ENCODE measurements around the gene SPNS2. TPM values are rescaled to one million over a fixed set of nuclear protein-coding genes. Genes with fewer than 3 reads are reported as not detected.
A peak's percentile ranks its signal among the peaks of the same experiment; 100 is the strongest.

SPNS2 gene
- total and polyA plus RNA-seq, 2 experiments from 2014 or later, result 1.7 to 2.3 TPM

GRCh38 chr17:4467287-4467686 is 31.4 kb upstream of the SPNS2 start (continued):
- TF ChIP-seq CTCF (conservative IDR thresholded peaks at IDR 0.05; ENCODE audit: low read depth in 2 of 2), result no peak
- no peak for TF ChIP-seq JUNB (IDR thresholded peaks at IDR 0.05; ENCODE audit: unreplicated experiment)
- TF ChIP-seq EZH2phosphoT487 (IDR thresholded peaks at IDR 0.05; ENCODE audit: unreplicated experiment), result no peak
- no peak for TF ChIP-seq REST (IDR thresholded peaks at IDR 0.05; ENCODE audit: unreplicated experiment)

GRCh38 chr17:4469552-4469951 is 29.1 kb upstream of the SPNS2 start:
- Mint-ChIP-seq H3K9me3 (no peaks in the 10 kb centered on the region), H3K36me3 (ENCODE audit: low read depth) (no peaks in the 10 kb centered on the region), H3K27ac (no peak overlapping the region), H3K4me3 (no peak overlapping the region), H3K4me1 (no peaks in the 10 kb centered on the region), H3K27me3 (ENCODE audit: insufficient read depth, low read depth, poor library complexity) (peaks cover 5% of the 10 kb centered on the region)
- Histone ChIP-seq H3K27ac (ENCODE audit: low read depth) (no peak overlapping the region), H3K4me3 (no peak overlapping the region), H3K4me2 (no peak overlapping the region), H4K20me1 (replicated peaks; ENCODE audit: insufficient read depth) (no peaks in the 10 kb centered on the region), H3K27me3 (ENCODE audit: insufficient read depth) (no peaks in the 10 kb centered on the region), H2AFZ (no peak overlapping the region), H3F3A (replicated peaks; ENCODE audit: low read depth) (no peaks in the 10 kb centered on the region), H3K4me1 (ENCODE audit: insufficient read depth) (no peaks in the 10 kb centered on the region), H3K79me2 (replicated peaks; ENCODE audit: insufficient read depth) (no peaks in the 10 kb centered on the region), H3K9me2 (ENCODE audit: insufficient read depth) (no peaks in the 10 kb centered on the region), H3K36me3 (ENCODE audit: insufficient read depth) (no peaks in the 10 kb centered on the region)
- DNase-seq (ENCODE audit: low spot score) (no peak), ATAC-seq (no peak)
- no peak for TF ChIP-seq ZNF114 (CRISPR knock-in tag; IDR thresholded peaks at IDR 0.05)

DNA sequence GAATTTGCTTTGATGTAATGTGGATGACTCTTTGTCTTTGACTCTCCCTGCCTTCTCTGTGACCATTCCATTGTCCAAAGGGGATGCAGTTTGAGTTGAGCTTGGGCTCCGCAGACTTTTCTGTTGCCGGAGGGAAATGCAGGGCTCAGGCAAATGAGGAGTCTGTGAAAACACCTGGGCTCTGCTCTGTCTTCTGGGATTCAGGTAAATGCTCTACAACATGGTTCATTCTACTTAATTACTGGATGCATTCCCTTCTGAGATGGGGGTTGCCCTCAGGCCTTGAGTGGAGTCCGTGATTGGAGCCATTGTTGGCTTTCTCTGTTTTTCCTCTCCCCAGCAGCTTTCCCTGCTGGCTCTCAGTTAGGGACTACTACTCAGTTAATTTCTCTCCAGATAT is 26.4 kb upstream of the SPNS2 start:
- Mint-ChIP-seq H3K27ac (no peak overlapping the region), H3K9me3 (no peaks in the 10 kb centered on the region), H3K4me1 (no peaks in the 10 kb centered on the region; the same call in 2 of the 3 replicates), H3K36me3 (ENCODE audit: low read depth) (no peaks in the 10 kb centered on the region), H3K4me3 (no peak overlapping the region), H3K27me3 (ENCODE audit: insufficient read depth, low read depth, poor library complexity) (peaks cover 7% of the 10 kb centered on the region)
- Histone ChIP-seq H3K4me1 (ENCODE audit: insufficient read depth) (no peaks in the 10 kb centered on the region), H3K9me2 (ENCODE audit: insufficient read depth) (no peaks in the 10 kb centered on the region), H3K27me3 (ENCODE audit: insufficient read depth) (no peaks in the 10 kb centered on the region), H4K20me1 (replicated peaks; ENCODE audit: insufficient read depth) (no peaks in the 10 kb centered on the region), H3K4me3 (no peak overlapping the region), H3F3A (replicated peaks; ENCODE audit: low read depth) (no peaks in the 10 kb centered on the region), H3K36me3 (ENCODE audit: insufficient read depth) (no peaks in the 10 kb centered on the region), H3K4me2 (no peak overlapping the region), H3K27ac (ENCODE audit: low read depth) (no peak overlapping the region), H3K79me2 (replicated peaks; ENCODE audit: insufficient read depth) (no peaks in the 10 kb centered on the region), H2AFZ (peak overlapping the region; percentile 24; the same call in 1 of the 2 replicates)
- TF ChIP-seq ZNF331 (CRISPR knock-in tag; IDR thresholded peaks at IDR 0.05; ENCODE audit: low read depth), result no peak
- TF ChIP-seq NANOG (IDR thresholded peaks at IDR 0.05; ENCODE audit: borderline replicate concordance), result no peak
- no peak for TF ChIP-seq EZH2phosphoT487 (IDR thresholded peaks at IDR 0.05; ENCODE audit: unreplicated experiment)
- DNase-seq (ENCODE audit: low spot score) (no peak), ATAC-seq (no peak)

Data from GM23338 (cell line).